ENCODE data around the gene HIC1. TPM values are rescaled to one million over a fixed set of nuclear protein-coding genes. Genes with fewer than 3 reads are reported as not detected.
A peak's percentile ranks its signal among the peaks of the same experiment; 100 is the strongest.

HIC1 gene
- total RNA-seq, 1 experiment from 2014 or later = 1.0 TPM

DNA sequence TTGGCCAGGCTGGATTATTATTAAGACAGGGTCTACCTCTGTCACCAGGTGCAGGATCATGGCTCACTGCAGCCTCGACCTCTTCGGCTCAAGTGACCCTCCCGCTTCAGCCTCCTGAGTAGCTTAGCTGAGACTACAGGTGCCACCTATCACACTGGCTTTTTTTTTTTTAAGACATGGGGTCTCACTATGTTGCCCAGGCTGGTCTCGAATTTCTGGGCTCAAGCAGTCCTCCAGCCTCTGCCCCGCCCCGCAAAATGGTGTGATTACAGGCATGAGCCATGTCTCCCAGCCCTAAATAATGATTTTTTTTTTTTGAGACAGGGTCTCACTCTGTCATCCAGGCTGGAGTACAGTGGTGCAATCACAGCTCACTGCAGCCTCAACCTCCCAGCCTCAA, 7.3 kb upstream of the HIC1 start:
- no peaks in the 10 kb centered on the region for H3K9me3 Mint-ChIP-seq (ENCODE audit: unreplicated experiment)
- no peaks in the 10 kb centered on the region for H3K27me3 Mint-ChIP-seq (ENCODE audit: insufficient read depth, unreplicated experiment)
- intact Hi-C loops (cut with micrococcal nuclease) = no loop called here
- DNase-seq (ENCODE audit: unreplicated experiment) = no peak
- no peak overlapping the region for H3K4me3 Mint-ChIP-seq (ENCODE audit: unreplicated experiment)
- peaks cover 26% of the 10 kb centered on the region for H3K4me1 Mint-ChIP-seq (ENCODE audit: insufficient read depth, unreplicated experiment)
- peaks cover 30% of the 10 kb centered on the region for H3K36me3 Mint-ChIP-seq (ENCODE audit: insufficient read depth, unreplicated experiment)
- CTCF ChIA-PET = interaction anchor here (0.7 to 3.2 kb wide), 4 partner anchors 198 to 262 kb away, joined by 3 to 19 read pairs (median 3); no protein-coding TSS in a partner anchor
- TF ChIP-seq, protein P1, sequence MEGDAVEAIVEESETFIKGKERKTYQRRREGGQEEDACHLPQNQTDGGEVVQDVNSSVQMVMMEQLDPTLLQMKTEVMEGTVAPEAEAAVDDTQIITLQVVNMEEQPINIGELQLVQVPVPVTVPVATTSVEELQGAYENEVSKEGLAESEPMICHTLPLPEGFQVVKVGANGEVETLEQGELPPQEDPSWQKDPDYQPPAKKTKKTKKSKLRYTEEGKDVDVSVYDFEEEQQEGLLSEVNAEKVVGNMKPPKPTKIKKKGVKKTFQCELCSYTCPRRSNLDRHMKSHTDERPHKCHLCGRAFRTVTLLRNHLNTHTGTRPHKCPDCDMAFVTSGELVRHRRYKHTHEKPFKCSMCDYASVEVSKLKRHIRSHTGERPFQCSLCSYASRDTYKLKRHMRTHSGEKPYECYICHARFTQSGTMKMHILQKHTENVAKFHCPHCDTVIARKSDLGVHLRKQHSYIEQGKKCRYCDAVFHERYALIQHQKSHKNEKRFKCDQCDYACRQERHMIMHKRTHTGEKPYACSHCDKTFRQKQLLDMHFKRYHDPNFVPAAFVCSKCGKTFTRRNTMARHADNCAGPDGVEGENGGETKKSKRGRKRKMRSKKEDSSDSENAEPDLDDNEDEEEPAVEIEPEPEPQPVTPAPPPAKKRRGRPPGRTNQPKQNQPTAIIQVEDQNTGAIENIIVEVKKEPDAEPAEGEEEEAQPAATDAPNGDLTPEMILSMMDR (IDR thresholded peaks at IDR 0.05; ENCODE audit: unreplicated experiment) = no peak
- POLR2A ChIA-PET = interaction anchor here (0.8 to 0.9 kb wide), 2 partner anchors 24 to 234 kb away, joined by 3 read pairs; no protein-coding TSS in a partner anchor
- BruUV-seq (replicated peaks) = no TSS peak
- no peak overlapping the region for H3K27ac Mint-ChIP-seq (ENCODE audit: low read depth, unreplicated experiment)

DNA sequence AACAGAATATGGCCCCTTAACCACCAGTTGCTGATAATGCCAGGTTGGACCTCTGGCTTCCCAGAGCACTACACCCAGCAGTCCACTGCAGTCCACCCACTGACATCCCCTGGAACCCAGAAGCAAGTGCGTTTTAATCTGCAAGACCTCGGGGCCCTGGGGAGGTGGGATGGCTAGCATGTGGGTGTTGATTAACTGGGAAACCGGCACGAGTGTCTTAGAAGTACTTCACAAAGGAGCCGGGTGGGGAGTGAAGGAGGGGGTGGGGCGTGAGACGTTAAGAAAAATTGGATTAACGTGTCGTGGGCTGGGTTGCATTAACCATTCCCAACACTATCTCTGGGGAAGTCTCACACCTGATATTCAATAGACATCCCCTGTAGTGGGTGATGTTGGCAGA, 6.1 kb upstream of the HIC1 start:
- Mint-ChIP-seq H3K27ac (ENCODE audit: low read depth, unreplicated experiment) (no peak overlapping the region), H3K36me3 (ENCODE audit: insufficient read depth, unreplicated experiment) (peaks cover 18% of the 10 kb centered on the region), H3K4me3 (ENCODE audit: unreplicated experiment) (peak overlapping the region; percentile 77), H3K27me3 (ENCODE audit: insufficient read depth, unreplicated experiment) (no peaks in the 10 kb centered on the region), H3K4me1 (ENCODE audit: insufficient read depth, unreplicated experiment) (peaks cover 23% of the 10 kb centered on the region), H3K9me3 (ENCODE audit: unreplicated experiment) (no peaks in the 10 kb centered on the region)
- no TSS peak for BruUV-seq (replicated peaks)
- POLR2A ChIA-PET = interaction anchor here (1.3 kb wide), 1 partner anchor 331 kb away, joined by 3 read pairs; no protein-coding TSS in a partner anchor
- TF ChIP-seq, protein P1 (IDR thresholded peaks at IDR 0.05; ENCODE audit: unreplicated experiment) = no peak
- no peak for DNase-seq (ENCODE audit: unreplicated experiment)
- CTCF ChIA-PET = interaction anchor here (0.7 to 3.2 kb wide), 4 partner anchors 21 to 201 kb away, joined by 3 to 19 read pairs (median 5); no protein-coding TSS in a partner anchor
- intact Hi-C loops (cut with micrococcal nuclease) = no loop called here

DNA sequence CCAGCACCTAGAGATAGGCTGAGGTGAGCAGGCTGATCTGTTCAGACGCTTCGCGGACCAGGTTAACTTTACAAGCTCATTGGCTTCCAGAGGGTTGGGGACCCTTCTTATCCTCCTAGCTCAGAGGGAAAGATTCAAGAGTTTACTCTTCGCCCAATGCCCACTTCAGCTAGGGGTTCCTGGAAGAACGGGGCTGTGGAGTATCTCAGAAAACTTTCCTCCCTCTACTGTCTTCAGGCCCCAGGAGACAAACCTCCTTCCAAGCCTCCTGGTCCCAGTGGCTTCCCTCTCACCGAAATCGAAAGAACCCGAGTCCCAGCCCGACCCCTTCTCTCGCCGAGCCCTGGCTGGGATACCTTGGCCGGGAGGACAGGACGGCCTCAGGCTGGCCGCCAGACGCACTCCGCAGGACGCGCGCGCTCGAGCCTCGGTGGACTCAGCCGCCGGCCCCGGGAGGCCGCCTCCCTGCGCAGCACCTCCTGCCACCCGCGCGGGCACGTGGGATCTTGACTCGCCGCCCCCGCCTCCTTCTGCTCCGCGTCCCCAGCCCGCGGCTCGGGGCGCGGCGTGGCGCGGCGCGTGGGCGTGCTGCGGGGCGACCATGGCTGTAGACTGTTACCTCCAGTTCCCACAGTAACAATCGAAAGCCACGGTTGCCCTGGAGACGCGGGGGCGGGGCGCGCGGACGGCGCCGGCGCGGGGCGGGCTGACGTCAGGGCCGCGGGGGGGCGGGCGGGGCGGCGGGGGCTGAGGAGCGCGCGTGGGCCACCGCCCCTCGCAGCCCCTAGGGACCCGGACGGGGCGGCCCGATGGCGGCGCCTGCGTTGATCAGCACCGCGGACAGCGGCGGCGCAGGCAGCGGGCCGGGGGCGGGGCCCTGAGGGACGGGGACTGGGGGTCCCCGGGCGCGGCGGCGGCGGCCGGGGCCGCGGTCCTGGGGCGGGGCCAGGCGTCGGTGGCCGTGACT, 5.3 kb upstream of the HIC1 start:
- peak; percentile 63 for DNase-seq (ENCODE audit: unreplicated experiment)
- ChIA-PET CTCF (no interaction called here), POLR2A (interaction anchor here (0.8 to 1.3 kb wide), 2 partner anchors 25 to 332 kb away, joined by 3 read pairs; partner anchors contain the start of gene RTN4RL1)
- Mint-ChIP-seq H3K4me3 (ENCODE audit: unreplicated experiment) (peak overlapping the region; percentile 77), H3K27ac (ENCODE audit: low read depth, unreplicated experiment) (no peak overlapping the region), H3K36me3 (ENCODE audit: insufficient read depth, unreplicated experiment) (peaks cover 10% of the 10 kb centered on the region), H3K4me1 (ENCODE audit: insufficient read depth, unreplicated experiment) (peaks cover 20% of the 10 kb centered on the region), H3K9me3 (ENCODE audit: unreplicated experiment) (no peaks in the 10 kb centered on the region), H3K27me3 (ENCODE audit: insufficient read depth, unreplicated experiment) (no peaks in the 10 kb centered on the region)
- intact Hi-C loops (cut with micrococcal nuclease) = no loop called here
- TSS peak; percentile 64 for BruUV-seq (replicated peaks)
- TF ChIP-seq, protein P1 (IDR thresholded peaks at IDR 0.05; ENCODE audit: unreplicated experiment) = no peak

DNA sequence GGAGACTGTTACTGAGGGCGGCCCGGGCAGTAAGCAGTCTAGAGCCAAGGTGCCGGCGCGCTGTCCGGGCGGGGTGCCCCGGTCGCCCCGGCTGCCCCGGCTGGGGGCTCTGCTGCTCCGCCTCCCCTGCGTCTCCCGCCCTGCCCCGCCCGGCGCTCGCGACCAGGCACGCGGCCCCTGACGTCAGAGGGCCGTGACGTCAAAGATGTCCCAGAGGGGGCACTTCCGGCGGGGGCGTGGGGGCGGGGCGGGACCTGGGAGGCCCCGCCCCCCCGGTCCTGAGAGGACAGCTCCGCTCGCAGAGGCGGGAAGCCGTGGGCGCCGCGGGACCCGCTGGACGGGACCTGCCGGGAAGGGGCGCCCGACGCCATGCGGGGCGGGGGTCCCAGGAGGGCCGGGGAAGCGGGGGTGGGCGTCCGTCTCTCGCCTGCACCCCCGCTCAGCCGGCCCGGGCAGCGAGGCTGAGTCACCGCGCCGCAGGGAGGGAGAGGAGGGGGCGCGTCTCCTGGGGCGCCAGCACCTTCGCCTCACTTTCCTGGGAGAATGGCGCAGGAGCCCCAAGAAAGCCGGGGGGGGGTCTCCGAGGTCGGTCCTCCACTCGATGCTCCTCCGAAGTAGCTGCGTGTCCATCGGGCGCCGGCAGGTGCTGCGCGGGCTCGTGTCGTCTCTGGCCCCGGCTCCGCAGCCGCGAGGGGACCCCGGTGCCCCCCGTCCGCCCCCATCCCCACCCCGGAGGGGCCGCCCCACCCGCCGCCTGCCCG, 4.4 kb upstream of the HIC1 start:
- TF ChIP-seq, protein P1 (IDR thresholded peaks at IDR 0.05; ENCODE audit: unreplicated experiment) = no peak
- Mint-ChIP-seq H3K27ac (ENCODE audit: low read depth, unreplicated experiment) (no peak overlapping the region), H3K4me1 (ENCODE audit: insufficient read depth, unreplicated experiment) (peaks cover 17% of the 10 kb centered on the region), H3K27me3 (ENCODE audit: insufficient read depth, unreplicated experiment) (no peaks in the 10 kb centered on the region), H3K4me3 (ENCODE audit: unreplicated experiment) (peak overlapping the region; percentile 77), H3K9me3 (ENCODE audit: unreplicated experiment) (no peaks in the 10 kb centered on the region), H3K36me3 (ENCODE audit: insufficient read depth, unreplicated experiment) (peaks cover 5% of the 10 kb centered on the region)
- POLR2A ChIA-PET = interaction anchor here (0.8 kb wide), 1 partner anchor 25 kb away, joined by 3 read pairs; the partner anchor contains the start of gene RTN4RL1
- CTCF ChIA-PET = no interaction called here
- intact Hi-C loops (cut with micrococcal nuclease) = no loop called here
- peak; percentile 60 for DNase-seq (ENCODE audit: unreplicated experiment)
- no TSS peak for BruUV-seq (replicated peaks)

Measured in MCF 10A (cell line).